HEK293T (cell line): Measurements from ENCODE around the gene BORCS5.
"Not testable (repeated sequence)": the region's sequence is repeated elsewhere in the genome, so short reads cannot be mapped to it uniquely, and the experiment has no call there.

Source experiments
- CTCF ChIA-PET: fragments of 350-600 bp; formaldehyde crosslinking; extraction: SDS; loops from one replicate; lab custom pipeline; 2021; ENCODE audit warnings: antibody characterized with exemption, inconsistent platforms; lab: Yijun Ruan, JAX
- POLR2A ChIA-PET: fragments of 350-600 bp; formaldehyde crosslinking; extraction: SDS; loops from one replicate; lab custom pipeline; 2020; ENCODE audit warnings: antibody characterized with exemption, inconsistent platforms; lab: Yijun Ruan, JAX
- DNase-seq: peaks from one replicate; pipeline ENCODE4 v3.0.0; 2012; ENCODE audit warnings: mixed read lengths; ENCODE audit errors: extremely low spot score
- ARNT ChIP-seq: fragments of 450-650 bp; IDR thresholded peaks from 2 replicates; pipeline ENCODE4 v1.6.1; 2017; ENCODE audit warnings: mild to moderate bottlenecking
- BHLHE40 ChIP-seq: fragments of 450-650 bp; IDR thresholded peaks from 2 replicates; pipeline ENCODE4 v1.6.1; 2016; ENCODE audit warnings: mild to moderate bottlenecking, moderate library complexity, borderline replicate concordance
- CTBP1 ChIP-seq: fragments of 450-650 bp; IDR thresholded peaks from 2 replicates; pipeline ENCODE4 v1.6.1; 2016; ENCODE audit warnings: borderline replicate concordance
- ELF4 ChIP-seq: fragments of 450-650 bp; IDR thresholded peaks from 2 replicates; pipeline ENCODE4 v1.6.1; 2017; ENCODE audit warnings: antibody characterized with exemption
- FOXA1 ChIP-seq: fragments of 450-650 bp; IDR thresholded peaks from 2 replicates; pipeline ENCODE4 v1.6.1; 2016; ENCODE audit warnings: mild to moderate bottlenecking
- FOXK2 ChIP-seq: fragments of 450-650 bp; IDR thresholded peaks from 2 replicates; pipeline ENCODE4 v1.6.1; 2016; ENCODE audit warnings: mild to moderate bottlenecking
- FOXM1 ChIP-seq: fragments of 450-650 bp; IDR thresholded peaks from 2 replicates; pipeline ENCODE4 v1.6.1; 2017; ENCODE audit warnings: mild to moderate bottlenecking, borderline replicate concordance
- HDGF ChIP-seq: fragments of 450-650 bp; IDR thresholded peaks from 2 replicates; pipeline ENCODE4 v1.6.1; 2017; ENCODE audit warnings: antibody characterized with exemption, borderline replicate concordance
- L3MBTL2 ChIP-seq: fragments of 450-650 bp; conservative IDR thresholded peaks from 2 replicates; pipeline ENCODE4 v1.6.1; 2016; ENCODE audit warnings: mild to moderate bottlenecking
- LEF1 ChIP-seq: fragments of 450-650 bp; IDR thresholded peaks from 2 replicates; pipeline ENCODE4 v1.6.1; 2017; ENCODE audit warnings: mild to moderate bottlenecking, borderline replicate concordance
- NFRKB ChIP-seq: fragments of 450-650 bp; IDR thresholded peaks from 2 replicates; pipeline ENCODE4 v1.6.1; 2016; ENCODE audit warnings: mild to moderate bottlenecking, moderate library complexity
- SP1 ChIP-seq: fragments of 450-650 bp; IDR thresholded peaks from 2 replicates; pipeline ENCODE4 v1.6.1; 2017
- SUZ12 ChIP-seq: fragments of 450-650 bp; IDR thresholded peaks from 2 replicates; pipeline ENCODE4 v1.6.1; 2016; ENCODE audit warnings: mild to moderate bottlenecking
- TARDBP ChIP-seq: fragments of 450-650 bp; IDR thresholded peaks from 2 replicates; pipeline ENCODE4 v1.6.1; 2016
- ZNF384 ChIP-seq: fragments of 450-650 bp; IDR thresholded peaks from 2 replicates; pipeline ENCODE4 v1.6.1; 2016
- TF ChIP-seq, protein P1 (sequence below): fragments of 450-650 bp; IDR thresholded peaks from 2 replicates; pipeline ENCODE4 v1.6.1; 2016

Gene BORCS5

DNA sequence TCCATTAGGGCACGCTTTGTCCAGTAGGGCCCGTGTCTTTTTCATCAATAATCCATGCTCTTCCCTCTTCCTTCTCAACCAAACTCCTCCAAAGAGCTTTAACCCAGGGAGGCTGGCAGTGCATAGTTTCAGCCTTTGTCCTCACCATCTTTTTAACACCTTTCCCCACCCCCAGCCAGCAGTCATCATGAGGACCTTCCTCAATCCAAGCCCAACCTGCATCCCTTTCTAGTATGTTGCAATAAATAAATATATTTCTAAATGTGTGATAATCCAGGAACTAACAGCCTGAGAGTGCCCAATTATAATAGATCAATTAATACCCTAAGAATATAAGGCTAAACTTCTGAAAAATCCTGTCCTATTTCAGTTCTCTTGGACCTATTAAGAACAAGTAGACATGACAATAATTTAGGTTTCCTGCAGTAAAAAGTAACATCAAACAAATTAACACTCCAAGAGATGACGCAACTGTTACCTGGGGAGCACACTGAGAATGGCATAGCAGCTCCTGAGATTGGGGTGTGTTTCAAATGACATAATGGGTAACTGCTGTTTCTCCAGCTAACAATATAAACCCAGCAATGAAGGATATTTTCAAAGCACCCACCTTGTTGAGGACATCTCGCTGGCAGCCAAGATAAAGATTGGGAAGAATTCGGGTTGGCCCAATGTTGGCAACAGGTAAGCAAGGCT, 143.2 kb downstream of the BORCS5 start:
- CTCF ChIA-PET: no interaction called here
- TF ChIP-seq TARDBP (no peak), FOXA1 (no peak), L3MBTL2 (no peak), ARNT (no peak), ZNF384 (no peak), FOXK2 (no peak), FOXM1 (no peak), NFRKB (no peak), SUZ12 (no peak), ELF4 (no peak), HDGF (no peak)
- TF ChIP-seq, protein P1, sequence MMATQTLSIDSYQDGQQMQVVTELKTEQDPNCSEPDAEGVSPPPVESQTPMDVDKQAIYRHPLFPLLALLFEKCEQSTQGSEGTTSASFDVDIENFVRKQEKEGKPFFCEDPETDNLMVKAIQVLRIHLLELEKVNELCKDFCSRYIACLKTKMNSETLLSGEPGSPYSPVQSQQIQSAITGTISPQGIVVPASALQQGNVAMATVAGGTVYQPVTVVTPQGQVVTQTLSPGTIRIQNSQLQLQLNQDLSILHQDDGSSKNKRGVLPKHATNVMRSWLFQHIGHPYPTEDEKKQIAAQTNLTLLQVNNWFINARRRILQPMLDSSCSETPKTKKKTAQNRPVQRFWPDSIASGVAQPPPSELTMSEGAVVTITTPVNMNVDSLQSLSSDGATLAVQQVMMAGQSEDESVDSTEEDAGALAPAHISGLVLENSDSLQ: no peak
- DNase-seq: no peak
- POLR2A ChIA-PET: no interaction called here

DNA sequence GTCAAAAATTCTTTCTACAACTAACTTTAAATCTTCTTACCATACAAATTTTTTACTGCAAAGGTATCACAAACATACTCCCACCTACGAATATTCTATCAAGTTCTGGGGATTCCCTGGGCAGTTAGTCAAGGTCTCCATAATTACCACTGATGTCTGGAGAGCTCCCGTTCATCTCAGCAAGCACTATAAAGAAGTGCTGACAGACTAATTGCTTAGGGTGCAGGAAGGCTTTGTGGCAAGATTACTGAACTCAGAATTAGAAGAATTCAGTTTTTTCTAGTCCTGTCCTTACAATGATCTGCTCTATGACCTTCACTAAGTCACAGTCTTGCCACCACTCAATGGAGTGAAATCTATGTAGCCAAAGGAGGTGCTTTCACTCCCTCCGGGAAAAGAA, 144.2 kb downstream of the BORCS5 start:
- ChIA-PET CTCF (no interaction called here), POLR2A (no interaction called here)
- no peak for DNase-seq
- TF ChIP-seq TARDBP (no peak), BHLHE40 (no peak), HDGF (no peak), FOXM1 (no peak), SUZ12 (no peak), ARNT (no peak), FOXK2 (no peak), FOXA1 (no peak), L3MBTL2 (no peak), CTBP1 (no peak), LEF1 (no peak)

DNA sequence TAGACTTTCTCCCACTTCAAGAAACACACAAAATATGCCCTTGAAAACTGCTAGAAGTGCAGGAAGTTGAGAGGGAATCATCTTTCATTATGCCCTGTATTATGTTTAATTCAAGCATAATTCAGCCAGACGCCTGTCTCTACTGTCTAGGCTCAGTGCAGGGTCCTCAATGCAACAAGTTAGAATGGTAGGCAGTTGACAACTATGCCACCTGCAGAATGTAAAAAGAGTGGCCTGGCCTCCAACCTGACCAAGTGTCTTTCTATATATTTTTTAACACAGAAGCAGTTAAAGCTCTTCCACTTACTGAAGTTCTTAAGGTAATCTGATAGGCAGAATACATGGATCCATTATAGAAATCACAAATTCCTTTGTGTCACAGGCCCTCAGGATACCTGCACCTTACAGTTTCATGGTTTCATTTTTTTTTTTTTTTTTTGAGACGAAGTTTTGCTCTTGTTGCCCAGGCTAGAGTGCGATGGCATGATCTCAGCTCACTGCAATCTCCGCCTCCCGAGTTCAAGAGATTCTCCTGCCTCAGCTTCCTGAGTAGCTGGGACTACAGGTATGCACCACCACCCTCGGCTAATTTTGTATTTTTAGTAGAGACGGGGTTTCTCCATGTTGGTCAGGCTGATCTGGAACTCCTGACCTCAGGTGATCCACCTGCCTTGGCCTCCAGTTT, 145.4 kb downstream of the BORCS5 start:
- DNase-seq, POLR2A ChIA-PET: not testable (repeated sequence)
- CTCF ChIA-PET: interaction anchor here (0.6 kb wide), 1 partner anchor 154 kb away, joined by 4 read pairs; no protein-coding TSS in a partner anchor

DNA sequence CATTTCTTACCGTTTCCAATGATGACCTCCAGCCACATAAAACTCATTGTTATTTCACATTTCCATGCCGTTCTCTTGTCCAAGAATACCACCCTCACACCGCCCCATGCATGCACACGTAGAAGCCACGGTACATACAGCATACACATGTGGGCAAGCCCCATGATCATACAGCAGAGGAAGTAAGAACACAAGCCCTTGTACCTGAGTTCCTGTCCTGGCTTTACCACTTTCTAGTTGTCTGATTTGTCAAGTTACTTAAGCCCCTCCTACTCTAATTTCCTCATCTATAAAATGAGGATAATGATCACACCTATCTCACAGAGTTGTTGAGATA, 145.9 kb downstream of the BORCS5 start:
- POLR2A ChIA-PET: no interaction called here
- TF ChIP-seq L3MBTL2: no peak
- TF ChIP-seq BHLHE40: no peak
- TF ChIP-seq HDGF: no peak
- TF ChIP-seq, protein P1: no peak
- no peak for TF ChIP-seq NFRKB
- TF ChIP-seq TARDBP: no peak
- TF ChIP-seq LEF1: no peak
- TF ChIP-seq ELF4: no peak
- no peak for TF ChIP-seq ARNT
- no peak for TF ChIP-seq FOXA1
- no peak for TF ChIP-seq FOXM1
- no peak for TF ChIP-seq SUZ12
- no peak for TF ChIP-seq SP1
- no peak for TF ChIP-seq CTBP1
- TF ChIP-seq FOXK2: no peak
- no peak for TF ChIP-seq ZNF384
- CTCF ChIA-PET: interaction anchor here (1.3 kb wide), 1 partner anchor 23 kb away, joined by 4 read pairs; no protein-coding TSS in a partner anchor
- no peak for DNase-seq

DNA sequence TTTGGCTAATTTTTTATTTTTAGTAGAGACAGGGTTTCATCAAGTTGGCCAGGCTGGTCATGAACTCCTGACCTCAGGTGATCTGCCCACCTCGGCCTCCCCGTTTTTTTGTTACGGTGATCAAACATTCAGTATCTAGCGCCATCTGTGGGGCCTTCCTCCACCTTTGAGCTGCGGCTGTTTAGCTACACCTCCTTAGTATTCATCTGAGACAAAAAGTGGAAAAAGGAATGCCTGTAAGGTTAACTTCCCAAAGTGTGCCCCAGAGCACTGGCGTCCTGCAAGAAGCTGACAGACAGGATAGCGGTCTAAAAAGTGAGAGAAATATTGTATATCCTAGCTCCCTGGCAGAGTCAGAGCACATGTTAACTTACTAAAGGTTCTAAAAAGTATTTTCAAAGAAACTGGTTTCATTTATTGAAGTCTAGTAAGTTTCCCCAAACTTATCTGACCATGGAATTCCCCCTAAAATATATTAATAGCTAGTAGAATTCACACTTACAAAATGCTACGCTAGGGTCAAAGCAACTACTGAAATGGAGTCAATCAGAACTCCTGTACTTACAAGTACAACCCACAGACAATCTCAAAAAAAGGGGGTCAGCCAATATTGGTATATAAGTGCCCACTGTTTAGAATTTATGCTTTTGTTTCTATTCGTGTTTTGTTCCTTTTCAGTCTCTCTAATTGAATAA, 146.7 kb downstream of the BORCS5 start:
- TF ChIP-seq FOXA1 (no peak), ELF4 (no peak), FOXK2 (no peak), SP1 (no peak), LEF1 (no peak), BHLHE40 (no peak), CTBP1 (no peak), ZNF384 (no peak), FOXM1 (no peak), ARNT (no peak), SUZ12 (no peak), TARDBP (no peak)
- TF ChIP-seq, protein P1: no peak
- ChIA-PET CTCF (interaction anchor here (1.3 kb wide), 2 partner anchors 11 to 24 kb away, joined by 4 read pairs; no protein-coding TSS in a partner anchor), POLR2A (no interaction called here)
- no peak for DNase-seq
